Measurements from ENCODE around the gene CEP70.
"Not testable (repeated sequence)": the region's sequence is repeated elsewhere in the genome, so short reads cannot be mapped to it uniquely, and the experiment has no call there.

Gene CEP70

GRCh38 chr3:138594150-138594934 lies at the start of gene CEP70:
Gene CEP70, minus strand, starts transcription at chr3:138594260. Its CDS starts 21,333 bp downstream, at chr3:138572927.
- in situ Hi-C loops (cut with MboI; ENCODE audit: low sequenced_read_pairs), result no loop called here

- in situ Hi-C loops (cut with MboI; ENCODE audit: low sequenced_read_pairs), result no loop called here
These were observed 48.8 kb upstream of the CEP70 start for GRCh38 chr3:138642927-138643253.

GRCh38 chr3:138642226-138642926 lies 48.3 kb upstream of the CEP70 start:
- in situ Hi-C loops (cut with MboI; ENCODE audit: low sequenced_read_pairs), result no loop called here

GRCh38 chr3:138640537-138640936 lies 46.5 kb upstream of the CEP70 start:
- in situ Hi-C loops (cut with MboI; ENCODE audit: low sequenced_read_pairs), result no loop called here

- in situ Hi-C loops (cut with MboI; ENCODE audit: low sequenced_read_pairs), result no loop called here
These were observed 44.6 kb upstream of the CEP70 start for GRCh38 chr3:138638641-138639040.

- in situ Hi-C loops (cut with MboI; ENCODE audit: low sequenced_read_pairs), result no loop called here
These were observed 35.5 kb upstream of the CEP70 start for GRCh38 chr3:138629526-138629925.

GRCh38 chr3:138625707-138626365 lies 31.8 kb upstream of the CEP70 start:
- in situ Hi-C loops (cut with MboI; ENCODE audit: low sequenced_read_pairs), result no loop called here

- in situ Hi-C loops (cut with MboI; ENCODE audit: low sequenced_read_pairs), result no loop called here
These were observed 30.5 kb upstream of the CEP70 start for GRCh38 chr3:138624518-138624917.

- in situ Hi-C loops (cut with MboI; ENCODE audit: low sequenced_read_pairs), result no loop called here
These were observed 26.4 kb upstream of the CEP70 start for GRCh38 chr3:138620431-138620830.

GRCh38 chr3:138615462-138615861 lies 21.4 kb upstream of the CEP70 start:
- in situ Hi-C loops (cut with MboI; ENCODE audit: low sequenced_read_pairs), result no loop called here

GRCh38 chr3:138609898-138610266 lies 15.8 kb upstream of the CEP70 start:
- in situ Hi-C loops (cut with MboI; ENCODE audit: low sequenced_read_pairs), result no loop called here

- in situ Hi-C loops (cut with MboI; ENCODE audit: low sequenced_read_pairs), result no loop called here
These were observed 14.5 kb upstream of the CEP70 start, which contains the start of gene FAIM for GRCh38 chr3:138608322-138609135. Gene FAIM, plus strand, starts transcription at chr3:138608771. Its CDS starts 10,956 bp downstream, at chr3:138619727.

- in situ Hi-C loops (cut with MboI; ENCODE audit: low sequenced_read_pairs), result not testable (repeated sequence)
These were observed 10.1 kb upstream of the CEP70 start for GRCh38 chr3:138604106-138604595.

- in situ Hi-C loops (cut with MboI; ENCODE audit: low sequenced_read_pairs), result not testable (repeated sequence)
These were observed 7.6 kb upstream of the CEP70 start for GRCh38 chr3:138601661-138602060.

GRCh38 chr3:138600100-138600745 lies 6.2 kb upstream of the CEP70 start:
- in situ Hi-C loops (cut with MboI; ENCODE audit: low sequenced_read_pairs), result no loop called here

- in situ Hi-C loops (cut with MboI; ENCODE audit: low sequenced_read_pairs), result loop anchor here (5.0 kb wide), 1 partner anchor 319 kb away; no protein-coding TSS in a partner anchor
These were observed 4.5 kb upstream of the CEP70 start for GRCh38 chr3:138598534-138598933.

- in situ Hi-C loops (cut with MboI; ENCODE audit: low sequenced_read_pairs), result loop anchor here (5.0 kb wide), 1 partner anchor 320 kb away; no protein-coding TSS in a partner anchor
These were observed 3.3 kb upstream of the CEP70 start for GRCh38 chr3:138597186-138597976.

GRCh38 chr3:138594935-138595610 lies 1.0 kb upstream of the CEP70 start:
- in situ Hi-C loops (cut with MboI; ENCODE audit: low sequenced_read_pairs), result loop anchor here (5.0 kb wide), 1 partner anchor 322 kb away; no protein-coding TSS in a partner anchor

Data from HL-60/S4 (cell line).